Uterus (tissue), 2 donors: ENCODE data around the gene NOL4L.

Source experiments
- CTCF ChIP-seq, 4 experiments: fragments of 200-600 bp in 2 of 4; fragments of 450-650 bp in 2 of 4; sonication (generic) in 2 of 4; IDR thresholded peaks; one replicate each; pipeline ENCODE4 v1.5.1; 2016 to 2019; ENCODE audit warnings: antibody characterized with exemption in 4 of 4, mild to moderate bottlenecking in 2 of 4, moderate library complexity in 1 of 4
- POLR2A ChIP-seq, 2 donors: fragments of 450-650 bp; IDR thresholded peaks; one replicate each; pipeline ENCODE4 v1.6.1; 2016; ENCODE audit warnings: antibody characterized with exemption in 2 of 2, mild to moderate bottlenecking in 1 of 2, moderate library complexity in 1 of 2

GRCh38 chr20:32570401-32571190 is 14.5 kb downstream of the NOL4L start:
- TF ChIP-seq CTCF (IDR thresholded peaks at IDR 0.05): no peak
- TF ChIP-seq POLR2A (IDR thresholded peaks at IDR 0.05): no peak
